Dedifferentiated amniotic fluid mesenchymal stem cell (primary cell): ENCODE results near the gene STEAP4.
"Not testable (repeated sequence)": the region's sequence is repeated elsewhere in the genome, so short reads cannot be mapped to it uniquely, and the experiment has no call there.

Source experiments
- DNase-seq: peaks from one replicate; pipeline ENCODE4 v3.0.0-alpha.2; 2016; ENCODE audit errors: extremely low spot score

Gene STEAP4

GRCh38 chr7:88312061-88312663 lies 5.5 kb upstream of the STEAP4 start:
- no peak for DNase-seq

DNA sequence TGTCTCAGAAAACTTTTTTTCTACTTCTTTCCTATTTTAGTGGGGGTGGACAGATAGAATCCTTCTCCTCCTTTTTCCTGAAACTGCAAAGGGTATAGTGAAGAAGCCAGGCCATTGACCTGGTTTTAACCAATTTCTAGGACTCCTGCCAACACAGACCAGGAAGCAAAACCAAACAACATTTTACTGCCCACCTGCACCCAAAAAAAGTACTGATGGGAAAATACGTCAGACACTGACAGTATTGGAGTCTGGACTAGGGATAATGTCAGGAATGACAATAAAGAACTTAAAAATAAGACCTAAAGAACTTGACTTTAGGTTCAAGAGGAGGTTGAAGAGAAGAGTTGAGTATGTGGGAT lies 5.0 kb upstream of the STEAP4 start:
- no peak for DNase-seq

DNA sequence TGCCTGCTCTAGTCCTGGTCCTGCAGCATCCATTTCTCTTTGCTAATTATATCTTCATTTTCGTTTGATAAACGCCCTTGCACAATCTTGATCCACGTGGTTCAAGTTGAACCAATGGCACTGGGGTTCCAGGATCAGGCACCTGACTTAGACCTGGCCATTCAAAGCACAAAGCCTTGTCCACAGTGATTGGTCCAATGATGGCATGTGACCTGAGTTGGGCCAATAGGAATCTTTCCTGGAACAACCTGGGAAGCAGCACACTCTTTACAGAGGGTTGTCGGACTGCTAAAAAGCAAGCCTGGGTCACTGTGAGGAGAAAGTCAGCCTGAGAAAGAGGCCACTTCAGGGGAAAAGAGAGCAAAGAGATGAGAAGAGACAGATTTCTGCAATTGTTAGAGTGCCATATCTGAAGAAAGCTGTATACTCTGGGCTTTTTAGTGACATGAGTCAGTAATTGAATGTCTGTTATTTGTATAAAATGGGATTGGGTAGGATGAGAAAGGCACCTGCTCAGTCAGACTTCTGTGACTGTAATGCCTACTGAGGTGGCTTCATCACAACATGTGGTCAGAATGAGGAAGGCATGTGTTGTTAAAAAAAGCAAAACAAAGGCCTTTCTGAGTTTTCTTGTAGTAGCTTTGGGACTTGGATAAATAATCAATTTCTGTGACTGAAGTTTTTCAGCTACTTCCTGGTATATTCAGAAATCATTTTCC lies 4.4 kb upstream of the STEAP4 start:
- DNase-seq = no peak

GRCh38 chr7:88309819-88310218 lies 3.1 kb upstream of the STEAP4 start:
- no peak for DNase-seq

GRCh38 chr7:88307823-88308222 lies 1.1 kb upstream of the STEAP4 start:
- no peak for DNase-seq

DNA sequence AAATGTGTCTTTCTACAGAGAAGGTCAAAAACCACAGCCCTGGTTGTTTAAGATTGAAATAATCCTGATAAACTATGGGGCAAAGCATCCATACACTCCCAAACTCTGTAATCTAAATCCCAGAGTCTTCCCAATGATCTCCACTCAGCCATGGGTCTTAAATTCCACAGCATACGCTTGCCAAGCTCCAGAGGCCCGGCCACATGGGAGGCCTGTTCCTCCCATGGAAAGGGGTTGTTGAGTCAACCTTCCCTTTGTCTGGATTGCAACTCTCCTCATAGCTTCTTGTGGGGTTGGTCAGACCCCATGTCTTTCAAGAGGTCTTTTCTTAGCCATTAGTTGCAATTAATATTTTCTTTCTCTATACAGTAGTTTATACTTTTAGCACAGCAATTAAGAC lies 718 bp upstream of the STEAP4 start:
- DNase-seq = no peak

- no peak for DNase-seq
These were observed 1.6 kb downstream of the STEAP4 start for GRCh38 chr7:88305044-88305443.

- DNase-seq = no peak
These were observed 4.2 kb downstream of the STEAP4 start for GRCh38 chr7:88302486-88302885.

DNA sequence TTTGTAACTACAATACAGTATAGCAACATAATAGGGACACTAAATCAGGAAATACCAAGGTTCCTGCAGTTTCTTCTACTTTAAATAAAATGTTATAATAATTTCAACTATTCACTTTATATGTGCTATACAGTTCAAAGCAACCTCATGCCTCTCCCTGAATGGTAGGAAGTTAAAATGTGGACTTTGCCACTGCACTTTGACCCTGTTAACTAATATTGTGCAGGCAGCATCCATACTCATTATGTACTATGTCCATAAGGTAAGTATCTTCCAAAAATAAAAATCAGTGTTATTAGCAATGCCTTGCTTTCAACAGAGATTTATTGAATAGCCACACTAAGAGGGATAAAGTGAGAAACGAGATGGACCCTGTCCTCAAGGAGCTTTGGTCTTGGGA lies 4.8 kb downstream of the STEAP4 start:
- DNase-seq = no peak

DNA sequence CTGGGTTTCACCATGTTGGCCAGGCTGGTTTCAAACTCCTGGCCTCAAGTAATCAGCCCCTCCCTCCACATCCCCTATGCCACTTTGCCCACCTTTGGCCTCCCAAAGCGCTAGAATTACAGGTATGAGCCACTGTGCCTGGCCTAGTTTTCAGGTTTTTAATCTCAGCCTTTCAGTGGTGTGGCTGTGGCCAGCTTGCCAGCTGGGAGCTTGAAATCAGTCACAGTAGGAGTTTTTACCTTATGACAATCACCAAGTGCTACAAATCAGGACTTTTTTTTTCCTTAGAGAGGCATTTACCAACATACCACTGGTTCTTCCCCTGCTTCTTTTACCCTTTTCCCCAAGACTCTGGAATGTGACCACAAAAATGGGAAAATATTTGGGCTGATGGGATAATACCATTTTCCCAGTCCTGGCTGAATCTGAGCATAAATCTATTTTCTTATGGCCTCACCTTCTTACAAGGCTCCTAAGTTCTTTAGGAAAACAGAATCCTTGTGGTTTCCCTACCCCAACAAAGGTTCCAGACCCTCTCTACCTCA lies 6.2 kb downstream of the STEAP4 start:
- no peak for DNase-seq

DNA sequence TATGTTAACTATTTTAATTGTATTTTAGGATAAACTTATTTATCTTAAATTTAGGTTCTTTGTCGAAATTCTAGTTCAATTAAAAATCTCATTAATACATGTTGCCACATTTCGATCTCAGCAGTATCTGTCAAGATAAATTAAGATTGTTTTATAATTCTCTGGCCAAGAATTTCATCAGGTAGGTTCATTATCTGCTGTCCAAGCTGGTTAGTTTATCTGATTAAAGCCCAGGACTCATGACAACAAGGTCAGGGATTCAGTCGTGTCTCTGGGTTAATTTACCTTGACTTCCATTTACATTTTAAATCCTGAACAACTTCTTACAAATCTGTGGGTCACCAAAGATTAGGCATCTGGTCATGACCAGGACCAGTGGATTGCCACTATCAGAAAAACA lies 7.6 kb downstream of the STEAP4 start:
- no peak for DNase-seq

DNA sequence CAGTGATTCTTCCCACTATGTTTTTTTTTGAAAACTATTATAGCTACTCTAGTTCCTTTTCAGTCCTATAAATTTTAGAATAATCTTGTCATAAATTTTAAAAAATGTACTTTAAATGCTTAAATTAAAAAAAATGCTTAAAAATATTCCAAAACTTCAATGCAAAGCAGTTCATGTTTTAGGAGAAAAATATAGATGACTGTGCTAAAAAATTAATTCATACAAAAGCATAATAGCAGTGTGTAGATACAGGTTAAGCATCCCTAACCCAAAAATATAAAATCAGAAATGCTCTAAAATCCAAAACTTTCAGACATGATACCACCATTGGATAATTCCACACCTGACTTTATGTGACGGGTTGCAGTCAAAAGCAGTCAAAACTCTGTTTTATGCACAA lies 12.8 kb downstream of the STEAP4 start:
- DNase-seq = no peak

DNA sequence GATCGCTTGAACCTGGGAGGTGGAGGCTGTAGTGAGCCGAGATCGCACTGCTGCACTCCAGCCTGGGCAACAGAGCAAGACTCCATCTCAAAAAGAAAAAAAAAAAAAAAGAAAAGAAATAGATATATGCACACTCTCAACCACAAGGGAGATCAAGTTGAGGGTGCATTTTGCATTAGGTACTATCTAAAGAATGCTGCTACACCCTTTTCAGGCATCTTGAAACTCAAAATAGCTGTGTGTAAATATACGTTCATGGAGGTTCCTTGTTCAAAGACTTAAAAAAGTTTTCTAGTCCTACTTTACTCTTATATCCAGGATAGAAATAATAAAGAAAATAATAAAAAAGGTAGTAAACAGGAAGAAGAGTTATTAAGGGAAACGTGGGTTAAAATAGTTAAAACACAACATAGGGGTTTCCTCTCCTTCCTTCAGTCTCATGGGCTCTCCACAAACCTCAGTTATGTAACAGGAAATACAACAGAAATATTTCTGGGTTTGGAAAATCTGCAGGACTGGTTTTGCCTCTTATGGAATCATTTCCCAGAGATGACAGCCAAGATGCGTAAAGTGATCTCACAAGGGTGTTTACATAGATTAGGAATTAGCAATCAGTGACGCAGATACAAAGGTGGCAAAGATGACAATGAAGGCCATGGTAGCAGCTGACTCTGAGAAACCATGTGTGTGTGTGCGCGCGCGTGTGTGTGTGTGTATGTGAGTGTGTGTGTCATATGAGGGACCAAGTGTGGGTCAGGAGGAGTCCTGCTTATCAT lies 15.1 kb downstream of the STEAP4 start:
- DNase-seq = no peak

DNA sequence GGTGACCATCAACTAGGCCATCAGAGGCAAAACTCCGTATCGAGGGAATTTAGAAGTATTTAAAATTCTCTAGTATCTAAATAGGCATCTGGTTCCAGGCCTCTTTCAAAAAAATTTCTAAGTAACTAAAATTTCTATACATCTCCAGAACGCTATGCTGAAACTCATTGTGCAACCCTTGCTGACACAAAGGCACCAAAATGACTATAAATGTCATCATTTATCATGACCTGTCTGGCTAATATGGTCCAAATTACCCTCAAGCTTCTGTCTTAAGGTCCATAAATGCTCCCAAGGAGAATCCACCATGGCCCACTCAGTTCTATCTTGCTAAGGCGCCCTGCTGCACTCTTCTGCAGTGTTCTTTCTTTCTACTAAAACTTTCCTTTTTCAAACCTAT lies 16.2 kb downstream of the STEAP4 start:
- no peak for DNase-seq

DNA sequence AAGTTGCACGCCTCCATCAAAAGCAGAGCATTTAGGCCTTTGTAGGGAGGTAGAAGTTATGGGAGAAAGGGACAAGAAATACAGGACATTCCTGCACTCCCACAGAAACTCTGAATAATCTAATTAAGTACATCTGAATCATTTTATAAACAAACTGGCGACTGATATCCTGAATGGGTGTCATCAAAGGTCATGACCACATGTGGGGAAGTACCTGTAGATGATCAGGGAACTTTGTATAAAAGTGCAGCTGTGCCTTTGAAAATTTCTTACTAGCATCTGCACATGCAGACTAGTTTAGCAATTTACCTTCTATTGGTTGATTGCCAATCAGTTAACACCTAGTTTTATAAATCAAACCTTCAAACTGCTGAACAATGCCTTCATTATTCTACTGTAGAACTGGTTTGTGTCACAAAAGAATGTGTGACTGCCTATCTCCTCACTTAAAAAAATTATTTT lies 17.1 kb downstream of the STEAP4 start:
- DNase-seq = no peak

GRCh38 chr7:88281749-88282148 lies 24.9 kb downstream of the STEAP4 start:
- no peak for DNase-seq

GRCh38 chr7:88280801-88281200 lies 25.9 kb downstream of the STEAP4 start:
- no peak for DNase-seq

DNA sequence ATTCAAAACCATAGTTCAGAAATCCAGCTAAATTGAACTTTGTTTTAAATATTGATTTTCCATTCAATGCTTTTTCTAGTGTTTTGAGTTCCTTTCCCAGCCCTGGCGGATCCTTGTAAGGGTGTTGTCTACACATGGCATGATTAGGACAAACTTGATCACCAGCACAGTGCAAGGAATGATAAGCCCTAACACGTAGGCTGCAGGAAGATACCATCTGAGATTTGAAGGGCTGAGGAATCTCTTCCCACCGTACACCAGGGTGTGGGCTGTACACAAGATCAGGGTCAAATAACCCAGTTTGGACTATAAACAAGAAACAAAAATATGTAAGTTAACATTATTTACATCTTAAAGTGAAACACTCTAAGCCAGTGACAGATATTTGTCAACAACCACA lies 27.4 kb downstream of the STEAP4 start:
- DNase-seq = no peak

DNA sequence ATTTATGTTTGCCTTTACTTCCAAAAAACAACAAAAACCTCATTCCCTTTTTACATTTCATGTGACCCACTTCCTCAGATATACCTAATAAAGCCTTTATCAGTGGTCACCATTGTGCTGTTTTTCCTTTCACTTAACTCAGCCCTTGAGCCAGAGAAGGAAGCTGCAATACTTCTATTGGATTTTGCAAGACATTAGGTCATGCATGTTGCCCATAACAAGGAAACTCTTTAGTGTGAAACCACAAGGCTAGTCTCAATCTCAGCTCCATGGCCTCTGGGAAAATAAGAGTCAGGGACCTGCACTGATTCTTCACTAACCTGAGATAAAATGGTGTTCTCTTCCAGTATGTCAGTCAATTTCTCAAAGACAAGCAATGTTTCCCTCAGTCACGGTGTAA lies 27.8 kb downstream of the STEAP4 start:
- DNase-seq = no peak

DNA sequence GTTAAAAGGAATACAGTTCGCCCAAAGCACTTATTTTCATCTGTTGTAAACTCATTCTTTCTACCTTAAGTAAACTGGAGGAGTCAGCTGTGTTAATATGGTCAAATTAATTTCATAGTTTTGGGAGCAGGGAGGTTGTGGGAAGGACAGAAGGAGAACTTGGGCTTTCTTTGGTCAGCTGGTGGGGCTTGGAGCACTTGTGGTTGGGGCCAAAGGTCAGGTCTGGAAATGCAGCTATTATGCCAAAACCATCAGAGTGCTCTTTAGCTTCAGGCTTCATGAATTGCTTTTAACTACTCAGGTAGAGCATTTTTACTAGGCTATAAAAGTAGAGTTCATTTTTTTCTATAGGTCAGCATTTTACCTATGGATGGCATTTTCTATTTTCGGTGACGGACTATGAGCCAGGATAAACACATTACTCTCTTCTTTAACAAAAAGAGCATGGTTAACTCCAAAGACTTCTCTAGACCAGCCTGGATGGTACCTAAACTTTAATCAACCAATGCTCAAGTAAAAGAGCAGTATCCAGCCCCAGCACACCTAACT lies 30.0 kb downstream of the STEAP4 start:
- no peak for DNase-seq

- not testable (repeated sequence) for DNase-seq
These were observed 31.8 kb downstream of the STEAP4 start for GRCh38 chr7:88274856-88275255.

DNA sequence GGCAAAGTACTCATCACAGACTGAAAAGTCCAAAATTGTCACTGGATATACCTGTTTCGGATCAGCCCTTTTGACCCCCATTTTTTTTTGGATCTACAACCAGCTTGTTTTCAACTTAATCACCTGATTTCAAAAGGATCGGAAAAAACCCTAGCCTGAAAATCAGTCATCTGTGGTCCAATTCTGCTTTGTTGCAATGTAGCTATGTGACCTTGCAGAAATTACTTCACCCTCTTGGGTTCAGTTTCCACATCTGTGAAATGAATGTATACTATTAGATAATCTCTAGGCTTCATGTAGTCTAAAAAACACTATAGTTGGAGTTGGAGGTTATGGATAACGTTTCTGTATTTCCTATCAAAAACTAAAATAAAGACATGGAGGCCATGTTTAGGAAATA lies 37.1 kb downstream of the STEAP4 start:
- DNase-seq = no peak
